H4 (cell line): Measurements from ENCODE around the gene ATP5PD. TPM values are rescaled to one million over a fixed set of nuclear protein-coding genes. Genes with fewer than 3 reads are reported as not detected.

ENCODE experiments used
- DNase-seq: peaks from one replicate; pipeline ENCODE4 v3.0.0-alpha.2; 2015; ENCODE audit warnings: low spot score
- total RNA-seq: library from RNA; depleted of rRNA; stranded (reverse); fragments of >200 nt; shearing (Covaris generic); gene quantifications from 2 replicates; pipeline ENCODE4 v1.2.3, GENCODE V29; 2014; rRNA removed

ATP5PD gene
- 595 and 655 TPM in 2 replicates for total RNA-seq

DNA sequence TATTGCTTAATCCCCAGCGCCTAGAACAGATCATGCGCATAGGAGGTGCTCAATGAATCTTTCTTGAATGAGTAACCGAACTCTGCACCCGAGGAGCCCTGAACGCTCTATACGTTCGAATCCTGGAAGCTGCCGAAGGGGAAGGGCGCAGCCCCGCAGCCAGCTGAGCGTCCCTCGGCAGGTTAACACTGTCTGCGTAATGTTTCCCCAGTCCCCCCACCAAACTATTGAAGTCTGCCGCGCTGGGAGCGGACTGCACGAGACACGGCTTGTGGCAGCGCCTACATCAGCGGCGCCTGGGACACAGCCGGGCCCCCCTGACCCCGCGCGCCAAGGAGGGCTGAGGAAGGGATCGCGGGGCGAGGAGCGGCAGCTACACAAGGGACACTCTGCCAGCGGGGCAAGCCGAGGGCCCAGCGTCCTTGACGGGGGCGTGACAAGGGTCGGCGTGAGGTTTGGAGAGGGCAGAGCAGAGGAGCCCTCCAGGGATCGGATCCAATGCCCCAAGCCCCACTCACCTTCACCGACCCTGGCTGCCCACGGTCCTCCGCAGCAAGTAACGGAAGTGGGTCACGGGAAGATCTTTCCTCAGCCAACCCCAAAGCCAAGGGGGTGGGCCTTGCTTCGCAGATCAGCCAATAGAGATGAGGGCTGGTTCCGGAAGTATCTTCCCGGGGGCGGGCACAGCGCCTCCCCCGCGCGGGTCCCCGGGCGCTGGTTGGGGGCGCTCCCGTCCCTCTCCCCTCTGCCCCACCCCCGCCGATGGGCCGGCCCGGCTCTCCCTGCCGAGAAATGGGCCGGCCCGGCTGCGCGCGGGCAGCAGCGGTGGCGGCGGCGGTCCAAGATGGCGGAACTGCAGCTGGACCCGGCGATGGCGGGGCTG lies at the start of gene ATP5PD, which contains the start of gene KCTD2:
Gene ATP5PD (minus strand): TSS at position 563 of the 883 bp plus-strand sequence. CDS start 4,319 bp downstream, outside the sequence.
Gene KCTD2 (plus strand): TSS at position 819 of the 883 bp plus-strand sequence. CDS start 26 bp downstream, at position 845.
- DNase-seq = peak; percentile 97

DNA sequence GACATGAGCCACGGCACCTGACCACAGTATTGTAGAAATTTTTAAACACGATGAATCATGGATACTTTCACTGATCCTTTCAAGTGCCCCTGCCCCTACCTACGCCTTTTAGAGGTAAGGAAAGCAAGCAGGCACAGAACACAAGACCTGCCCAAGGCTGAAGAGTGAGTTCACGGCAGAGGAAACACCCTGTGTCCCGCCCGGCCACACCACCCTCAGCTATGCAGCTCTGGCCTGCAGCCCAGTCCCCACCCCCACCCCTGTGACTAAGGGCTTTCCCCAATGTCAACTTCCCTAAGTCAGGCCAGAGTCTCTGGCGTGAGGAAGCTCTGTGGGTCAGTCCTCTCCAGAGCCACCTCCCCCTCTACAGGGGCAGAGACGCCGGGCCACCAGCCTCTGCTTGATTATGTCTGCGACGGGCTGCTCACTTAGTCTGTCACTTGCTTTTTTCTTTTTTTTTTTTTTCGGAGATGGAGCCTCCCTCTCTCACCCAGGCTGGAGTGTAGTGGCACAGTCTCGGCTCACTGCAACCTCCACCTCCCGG lies 49.4 kb upstream of the ATP5PD start:
- DNase-seq = peak; percentile 93

DNA sequence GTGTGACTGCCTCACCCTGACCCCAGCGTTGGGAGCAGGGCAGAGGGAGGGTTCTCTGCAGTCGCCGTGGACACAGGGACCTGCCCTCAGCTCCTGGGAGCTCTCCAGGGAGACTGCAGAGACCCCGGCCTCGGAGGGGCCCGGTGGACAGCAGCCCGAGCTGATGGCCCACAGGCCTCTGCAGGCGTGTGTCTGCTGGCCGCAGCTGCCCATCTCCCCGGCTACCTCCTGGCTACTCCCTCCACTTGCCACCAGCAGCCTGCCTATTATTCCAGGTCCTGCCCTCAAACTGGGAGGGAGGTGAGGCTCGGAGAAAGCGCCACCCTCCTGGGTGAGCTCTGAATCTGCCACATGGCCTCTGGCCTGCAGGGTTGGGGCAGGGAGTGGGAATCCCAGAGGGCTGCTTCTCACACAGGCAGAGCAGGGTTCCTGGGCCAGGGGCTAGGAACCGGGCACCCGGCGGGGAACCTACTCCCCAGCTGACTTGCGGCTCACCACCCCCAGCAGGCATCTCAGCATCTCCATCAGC lies 48.2 kb upstream of the ATP5PD start:
- no peak for DNase-seq

DNA sequence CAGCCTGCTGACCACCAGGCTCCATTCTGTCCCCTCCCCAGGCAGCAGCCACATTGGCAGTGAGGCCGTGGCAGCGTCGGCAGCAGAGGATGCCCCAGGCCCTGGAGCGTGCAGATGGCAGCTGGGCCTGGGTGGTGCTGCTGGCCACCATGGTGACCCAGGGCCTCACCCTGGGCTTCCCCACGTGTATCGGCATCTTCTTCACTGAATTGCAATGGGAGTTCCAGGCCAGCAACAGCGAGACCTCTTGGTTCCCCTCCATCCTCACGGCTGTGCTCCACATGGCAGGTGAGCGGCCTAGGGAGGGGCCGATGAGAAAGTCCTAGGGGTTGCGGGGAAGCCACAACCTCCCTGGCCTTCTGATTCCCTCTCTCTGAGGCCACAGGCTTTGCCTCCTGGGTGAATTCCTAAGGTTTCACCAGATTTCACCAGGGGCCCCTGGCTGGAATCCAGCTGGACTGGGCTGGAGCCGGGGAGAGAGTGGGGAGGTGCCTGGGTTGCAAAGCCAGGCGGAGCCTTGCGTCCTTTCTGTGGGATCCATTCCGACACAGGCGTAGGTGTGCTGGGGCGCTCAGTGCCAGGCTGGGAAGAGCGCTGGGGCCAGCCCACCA lies 46.9 kb upstream of the ATP5PD start:
- DNase-seq = no peak

DNA sequence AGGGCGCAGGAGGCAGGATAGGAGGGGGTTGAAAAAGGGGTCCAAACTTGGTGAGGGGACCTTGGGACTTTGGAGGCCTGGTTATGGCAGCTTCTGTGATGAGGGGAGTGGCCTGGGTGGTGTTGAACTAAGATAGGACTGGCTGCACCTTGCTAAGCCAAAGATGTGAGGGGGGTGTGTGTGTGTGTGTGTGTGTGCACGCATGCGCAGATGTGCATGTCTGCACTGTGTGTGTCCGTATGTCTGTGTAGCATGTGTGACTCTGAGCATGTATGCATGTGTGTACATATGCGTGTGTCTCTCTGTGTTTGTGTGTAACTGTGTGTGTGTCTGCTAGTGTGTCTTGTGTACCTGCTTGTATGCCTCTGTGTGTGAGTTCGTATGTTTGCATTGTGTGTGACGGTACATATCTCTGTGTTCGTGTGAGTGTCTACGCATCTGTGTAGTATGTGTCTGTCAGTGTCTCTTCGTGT lies 45.1 kb upstream of the ATP5PD start:
- DNase-seq = no peak

DNA sequence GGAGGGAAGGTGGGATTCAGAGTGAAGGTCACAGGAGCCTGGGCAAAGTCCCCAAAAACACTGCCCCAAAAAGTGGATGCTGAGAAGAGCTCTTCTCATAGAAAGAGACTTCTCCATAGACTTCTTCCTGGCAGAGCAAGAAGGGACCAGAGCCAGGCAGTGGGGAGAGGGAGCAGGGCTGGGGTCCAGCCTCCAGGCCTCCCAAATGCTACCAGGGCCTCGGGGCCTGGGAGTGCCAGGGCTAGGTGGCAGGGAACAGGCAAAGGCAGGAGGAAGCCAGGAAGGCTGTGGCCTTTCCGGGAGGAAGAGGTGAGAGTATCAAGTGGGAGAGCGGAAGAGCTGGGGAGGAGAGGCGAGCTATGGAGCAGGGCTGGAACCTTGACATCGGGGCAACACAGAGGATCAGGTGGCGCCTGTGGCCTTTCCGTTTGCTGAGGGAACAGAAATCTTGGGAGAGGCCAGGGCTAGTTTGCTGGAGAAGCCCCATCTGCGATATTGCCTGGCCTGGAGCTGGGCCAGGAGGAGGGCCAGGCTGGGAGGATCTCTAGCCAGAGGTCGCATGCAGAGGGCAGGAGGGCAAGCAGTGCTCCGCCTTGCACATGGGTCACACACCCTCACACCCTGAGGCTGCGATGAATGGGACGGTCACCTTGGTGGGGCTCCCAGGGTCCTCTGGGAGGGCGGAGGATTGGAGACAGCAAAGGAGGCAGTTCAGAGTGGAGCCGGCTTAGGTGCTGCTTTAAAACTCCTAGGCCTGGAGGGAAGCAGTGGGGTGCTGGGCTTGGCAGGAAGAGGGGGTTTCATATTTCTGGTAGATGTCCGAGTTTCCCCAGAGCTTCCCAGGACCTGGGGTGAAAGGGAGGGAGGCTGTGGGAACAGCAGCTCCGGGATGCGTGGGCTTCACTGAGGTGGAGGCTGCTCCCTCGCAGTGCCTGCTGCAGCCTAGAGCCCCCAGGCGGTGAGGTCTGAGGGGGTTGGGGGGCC lies 44.4 kb upstream of the ATP5PD start:
- DNase-seq = no peak

DNA sequence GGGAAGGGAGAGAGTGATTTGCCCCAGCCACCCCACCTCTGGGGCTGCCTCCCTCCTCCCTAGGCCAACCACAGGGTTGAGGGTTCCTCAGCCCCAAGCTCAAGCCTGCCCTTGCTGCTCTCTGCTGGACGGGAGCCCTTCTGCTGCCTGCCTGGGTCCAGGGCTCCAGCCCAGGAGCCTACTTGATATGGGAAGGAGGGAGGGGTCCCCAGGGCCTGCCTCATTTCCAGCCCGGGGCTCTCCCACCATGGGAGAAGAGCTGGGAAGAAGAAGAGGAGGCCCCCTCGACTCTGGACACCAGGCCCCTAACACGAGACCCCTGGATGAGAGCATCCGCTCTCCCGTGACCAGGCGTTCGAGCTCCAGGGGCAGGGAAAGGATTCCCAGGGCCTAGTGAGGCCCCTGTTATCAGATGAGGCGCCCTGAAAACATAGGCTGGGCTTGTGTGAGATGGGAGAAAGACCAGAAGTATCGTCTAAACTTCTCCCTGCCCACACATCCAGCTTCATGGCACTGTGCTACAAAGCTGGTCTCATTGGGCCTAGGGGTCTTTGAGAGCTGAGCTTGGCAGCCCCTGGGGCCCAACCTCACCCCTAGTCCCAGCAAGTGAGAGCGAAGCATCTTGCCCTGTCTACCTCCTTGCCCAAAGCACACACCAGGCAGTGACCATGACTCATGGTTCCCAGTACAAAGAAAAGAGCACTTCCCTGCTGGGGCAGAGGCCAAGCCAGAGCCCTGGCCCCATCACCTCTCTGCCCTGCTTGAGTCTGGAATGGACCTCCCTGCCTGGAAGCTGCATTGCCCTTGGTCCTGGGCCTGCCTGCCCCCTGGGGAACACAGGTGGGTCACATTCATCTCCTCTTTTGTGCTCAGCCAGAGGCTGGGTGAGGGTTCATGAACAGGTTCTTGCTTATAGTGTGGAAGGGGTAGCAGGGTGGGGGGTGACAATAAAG lies 42.0 kb upstream of the ATP5PD start:
- DNase-seq = no peak

DNA sequence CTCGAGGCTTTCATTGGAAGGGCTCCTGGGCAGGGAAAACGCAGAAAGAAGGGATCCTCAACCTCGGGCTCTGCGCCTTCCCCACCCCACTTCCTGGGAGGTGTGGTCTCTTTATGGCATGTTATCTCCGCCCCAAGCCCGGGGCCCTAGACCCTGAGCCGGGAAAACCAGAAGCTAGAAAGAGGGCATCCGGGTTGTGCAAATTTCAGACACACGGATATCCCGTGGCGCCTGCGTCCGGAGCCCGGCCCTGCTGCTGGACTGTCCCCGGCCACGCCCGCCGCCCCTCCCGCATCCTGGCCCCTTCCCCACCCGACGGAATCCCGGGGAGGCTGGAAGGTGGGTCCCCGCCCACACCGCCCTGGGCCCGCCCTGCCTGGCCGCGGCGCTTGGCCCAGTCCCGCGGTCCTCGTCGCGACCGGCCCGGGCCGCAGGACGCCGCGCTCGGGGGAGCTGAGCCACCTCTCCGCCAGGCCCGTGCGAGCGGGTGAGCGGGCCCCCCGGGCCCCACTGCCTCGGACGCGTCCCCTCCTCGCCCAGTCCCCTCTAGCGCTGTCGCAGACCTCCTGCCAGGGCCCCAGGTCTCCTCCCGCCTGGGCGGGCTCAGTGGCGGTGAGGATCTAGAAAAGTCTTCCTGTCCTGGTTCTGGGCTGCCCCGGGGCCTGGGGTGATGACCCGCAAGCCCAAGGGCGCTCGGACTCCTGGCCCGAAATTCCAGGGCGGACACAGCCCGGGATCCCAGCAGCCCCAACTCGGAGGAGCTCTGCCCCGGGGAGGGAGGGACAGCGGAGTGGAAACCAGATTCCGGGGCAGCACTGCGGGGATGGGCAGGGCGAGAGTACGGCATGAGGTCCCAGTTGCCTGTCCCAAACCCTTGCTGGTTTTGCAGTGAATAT lies 41.0 kb upstream of the ATP5PD start, which contains the start of gene SLC16A5:
Gene SLC16A5 (plus strand): TSS at position 397 of the 896 bp plus-strand sequence. CDS start 5,683 bp downstream, outside the sequence.
- DNase-seq = no peak

DNA sequence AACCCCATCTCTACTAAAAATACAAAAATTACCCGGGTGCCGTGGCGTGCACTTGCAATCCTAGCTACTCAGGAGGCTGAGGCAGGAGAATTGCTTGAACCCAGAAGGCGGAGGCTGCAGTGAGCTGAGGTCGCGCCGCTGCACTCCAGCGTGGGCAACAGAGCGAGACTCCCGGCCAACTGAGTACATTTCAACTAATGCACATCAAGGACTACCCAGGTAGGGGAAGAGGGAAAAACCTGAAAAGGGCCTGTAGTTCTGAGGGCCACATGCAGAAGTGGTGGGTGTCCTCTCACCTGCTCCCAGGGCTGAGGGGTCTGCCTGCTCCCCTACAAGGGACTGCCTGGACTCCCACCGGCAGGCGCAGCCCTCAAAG lies 40.4 kb upstream of the ATP5PD start:
- DNase-seq = no peak

DNA sequence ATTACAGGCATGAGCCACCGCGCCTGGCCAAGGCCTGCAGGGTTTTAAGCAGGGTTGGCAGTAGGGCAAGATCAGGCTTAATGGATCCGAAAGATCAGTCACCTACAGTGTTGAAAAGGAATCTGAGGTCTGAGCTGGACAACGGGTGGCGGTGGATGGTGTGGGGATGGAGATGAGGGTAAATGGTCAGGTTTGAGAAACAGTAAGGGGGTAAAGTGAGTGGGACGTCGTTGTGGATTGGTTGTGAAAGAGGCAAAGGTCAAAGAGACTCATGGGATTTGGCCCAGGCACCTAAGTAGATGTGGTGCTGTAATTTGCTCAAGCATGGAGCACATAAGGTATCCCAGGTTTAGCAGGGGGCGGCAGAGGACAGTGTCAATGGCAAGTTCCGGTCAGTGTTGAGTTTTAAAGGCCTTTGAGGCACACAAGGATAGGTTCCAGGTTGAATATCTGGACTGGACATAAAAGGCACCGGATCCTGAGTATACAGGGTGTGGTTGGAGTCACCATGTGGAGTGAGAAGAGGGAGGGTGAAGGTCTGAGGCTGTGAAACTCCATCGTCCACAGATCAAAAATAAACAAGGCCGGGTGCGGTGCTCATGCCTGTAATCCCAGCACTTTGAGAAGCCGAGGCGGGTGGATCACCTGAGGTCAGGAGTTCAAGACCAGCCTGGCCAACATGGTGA lies 39.9 kb upstream of the ATP5PD start:
- DNase-seq = no peak

DNA sequence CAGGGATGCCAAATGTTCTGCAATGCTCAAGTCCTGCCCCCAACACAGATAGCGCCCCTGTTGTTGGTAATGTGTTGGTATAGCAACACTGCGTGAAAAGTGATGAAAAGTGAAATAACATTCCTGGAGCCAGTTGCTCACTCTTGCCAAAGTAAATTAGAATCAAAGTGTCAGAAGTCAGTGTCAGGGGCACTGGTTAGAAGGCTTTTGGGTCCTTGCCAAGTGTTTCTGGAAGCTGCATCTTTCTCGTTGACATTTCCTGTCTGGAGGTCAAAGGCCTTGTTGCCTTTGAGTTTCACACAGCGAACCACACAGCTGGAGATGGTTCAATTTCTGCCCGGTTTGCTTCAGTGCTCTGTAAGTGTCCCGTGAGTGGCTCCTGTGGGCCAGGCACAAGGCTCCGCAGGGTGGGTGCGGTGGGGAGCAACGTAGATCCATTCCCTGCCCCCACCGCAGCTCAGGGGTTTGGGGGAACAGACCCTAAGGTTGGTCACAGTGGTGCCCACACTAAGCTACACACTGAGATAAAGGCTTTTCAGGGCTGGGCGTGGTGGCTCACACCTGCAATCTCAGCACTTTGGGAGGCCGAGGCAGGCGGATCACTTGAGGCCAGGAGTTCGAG lies 37.4 kb upstream of the ATP5PD start:
- no peak for DNase-seq

DNA sequence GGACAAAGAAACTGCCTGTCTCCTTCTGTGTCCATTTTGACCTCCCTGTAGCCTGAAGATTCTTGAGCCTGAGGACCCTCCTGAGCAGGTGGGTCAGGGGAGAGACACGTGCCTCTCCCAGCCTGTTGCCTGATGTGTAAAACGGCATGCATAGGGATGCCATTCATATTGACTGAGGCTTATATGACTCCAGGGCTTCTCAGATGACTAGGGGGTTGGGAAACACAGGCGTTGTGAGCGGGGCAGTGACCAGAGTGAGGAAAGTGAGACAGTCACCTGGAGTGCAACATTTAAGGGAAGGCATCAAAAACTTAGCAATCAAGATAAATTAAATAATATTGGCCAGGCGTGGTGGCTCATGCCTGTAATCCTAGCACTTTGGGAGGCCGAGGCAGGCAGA lies 35.9 kb upstream of the ATP5PD start:
- DNase-seq = no peak

DNA sequence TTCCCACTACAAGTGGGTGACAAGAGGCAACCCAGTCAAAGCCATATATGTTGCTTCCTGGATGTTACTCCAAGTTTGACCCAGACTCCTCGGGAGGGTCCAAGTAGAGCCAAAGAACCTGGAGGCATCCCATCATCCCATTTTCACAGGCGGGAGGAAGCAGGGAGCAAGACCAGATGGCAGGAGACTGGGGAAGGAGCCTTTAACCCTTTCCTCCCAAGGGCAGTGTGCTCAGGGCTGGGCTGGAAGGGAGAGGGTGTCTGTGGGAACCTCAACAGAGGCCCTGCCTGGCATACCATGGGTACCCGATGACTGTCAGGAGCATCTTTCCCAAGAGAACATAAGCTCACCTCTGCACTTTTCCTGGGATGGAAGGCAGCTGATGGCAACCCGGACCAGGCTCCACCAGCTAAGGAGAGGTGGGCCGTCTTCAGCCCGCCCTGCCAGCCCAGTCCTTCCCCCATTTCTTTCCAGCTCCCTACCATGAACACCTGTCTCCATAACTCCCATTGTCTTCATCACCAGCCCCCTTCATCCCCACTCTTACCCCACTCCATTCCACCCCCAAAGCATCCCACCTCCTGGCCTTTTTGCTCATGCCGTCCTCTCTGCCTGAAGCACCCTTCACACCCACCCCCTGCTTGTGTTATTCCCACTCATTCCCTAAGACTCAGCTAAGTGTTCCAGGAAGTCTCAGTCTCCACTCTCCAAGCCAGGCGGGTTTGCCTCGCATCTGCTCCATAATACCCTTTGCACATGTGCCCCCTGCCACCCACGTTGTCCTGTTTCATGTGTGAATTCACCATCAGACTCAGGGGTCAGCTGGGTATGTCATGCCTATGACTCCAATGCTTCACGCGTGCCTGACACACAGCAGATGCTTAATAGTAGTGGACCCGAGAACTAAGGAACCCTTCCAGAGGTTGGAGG lies 35.1 kb upstream of the ATP5PD start:
- no peak for DNase-seq

DNA sequence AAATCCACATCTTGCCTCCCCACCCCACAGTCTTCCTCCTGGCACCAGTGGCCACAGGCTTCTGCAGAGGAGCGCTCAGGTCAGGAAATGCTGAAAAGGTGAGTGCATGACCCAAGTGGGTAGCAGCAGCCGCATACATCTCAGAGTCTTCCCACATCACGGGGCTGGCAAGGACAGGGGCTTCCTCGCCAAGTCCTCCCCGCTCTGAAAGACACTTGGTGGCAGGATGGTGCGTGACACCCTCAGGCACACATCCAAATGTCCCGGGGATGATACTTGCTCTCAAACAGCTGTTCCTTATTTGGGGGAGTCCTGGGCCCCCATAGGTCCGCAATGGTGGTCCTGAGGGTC lies 32.2 kb upstream of the ATP5PD start:
- DNase-seq = no peak

DNA sequence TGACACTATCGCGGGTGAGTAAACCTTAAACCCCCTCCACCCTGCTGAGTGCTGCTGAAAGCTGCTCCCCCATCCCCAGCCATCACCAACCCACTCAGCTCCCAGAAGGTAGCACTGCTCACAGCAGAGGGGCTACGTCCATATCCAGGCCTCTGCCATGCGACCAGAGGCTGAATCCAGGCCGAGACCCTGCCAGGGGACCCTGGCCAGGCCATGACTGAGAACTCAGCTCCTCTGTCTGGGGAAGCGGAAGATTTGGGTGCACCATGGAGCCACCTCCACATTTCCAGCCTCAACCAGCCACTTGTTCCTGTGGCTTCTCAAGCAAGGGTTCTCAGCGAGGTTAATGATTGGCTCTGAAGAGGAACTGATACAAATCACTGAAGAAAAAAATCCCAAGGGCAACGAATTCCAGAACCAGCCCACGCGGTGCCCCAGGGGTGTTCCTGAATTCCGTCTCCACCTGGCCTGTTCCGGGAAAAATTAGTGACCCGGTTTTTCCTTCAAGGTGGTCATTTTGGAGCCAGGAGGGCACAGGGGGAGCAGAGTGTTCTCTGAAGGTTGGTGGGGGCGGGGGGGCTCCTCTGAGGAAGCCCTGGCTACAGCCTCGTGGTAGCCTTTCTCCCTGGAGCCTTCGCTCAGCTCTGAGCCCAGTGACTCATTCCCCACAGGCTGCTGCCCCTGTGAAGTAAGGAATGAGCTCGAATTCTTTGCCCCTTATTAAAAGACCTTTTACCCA lies 31.7 kb upstream of the ATP5PD start:
- peak; percentile 67 for DNase-seq
